HepG2 (cell line): ENCODE results near the gene EPN2.
"Not testable (repeated sequence)": the region's sequence is repeated elsewhere in the genome, so short reads cannot be mapped to it uniquely, and the experiment has no call there.

Experiments
- EZH2 ChIP-seq: conservative IDR thresholded peaks from 2 replicates; pipeline ENCODE4 v1.6.1; 2012; ENCODE audit warnings: mild to moderate bottlenecking, low read depth, low read length, moderate library complexity
- POLR2A ChIP-seq, 2 experiments: IDR thresholded peaks; 2 replicates each; pipeline ENCODE4 v1.6.1; 2011; ENCODE audit warnings: low read depth in 2 of 2, low read length in 2 of 2, mild to moderate bottlenecking in 1 of 2, moderate library complexity in 1 of 2; ENCODE audit not compliant: insufficient read depth in 1 of 2
- RBM22 ChIP-seq: fragments of 200-400 bp; formaldehyde crosslinking; optimal IDR thresholded peaks from 2 replicates; pipeline ENCODE3; 2017; ENCODE audit warnings: mild to moderate bottlenecking, low read length, moderate library complexity
- TCF7L2 ChIP-seq: IDR thresholded peaks from 2 replicates; pipeline ENCODE4 v1.6.1; 2011; ENCODE audit warnings: mild to moderate bottlenecking, low read depth, low read length, moderate library complexity

- TF ChIP-seq POLR2A (IDR thresholded peaks at IDR 0.05; ENCODE audit: insufficient read depth in 1 of 2, low read depth in 2 of 2, low read length in 2 of 2); EZH2; RBM22; TCF7L2: not testable (repeated sequence)
These were observed 2.5 kb upstream of the EPN2 start for GRCh38 chr17:19234676-19235075.
